ENCODE results near the gene TNFSF8. TPM values are rescaled to one million over a fixed set of nuclear protein-coding genes. Genes with fewer than 3 reads are reported as not detected.
A peak's percentile ranks its signal among the peaks of the same experiment; 100 is the strongest.

The TNFSF8 gene
- total RNA-seq, 2 donors from 2014 or later, result 0.88 to 0.91 TPM

- H3K9me3 ChIP-seq, result no peaks in the 10 kb centered on the region
- H3K36me3 ChIP-seq, result no peaks in the 10 kb centered on the region
- H3K4me3 ChIP-seq, result no peak overlapping the region
- peaks cover 6% of the 10 kb centered on the region for H3K4me1 ChIP-seq
- peak; percentile 46 for DNase-seq
- peak; percentile 74 for TF ChIP-seq CTCF (IDR thresholded peaks at IDR 0.05)
- H3K27ac ChIP-seq, result no peak overlapping the region
- H3K27me3 ChIP-seq, result no peaks in the 10 kb centered on the region
- no peak overlapping the region for H3K9ac ChIP-seq (ENCODE audit: low read depth in 2 of 2, low read length in 2 of 2)
- intact Hi-C loops (cut with DNase I), result loop anchor here (2.0 to 10.0 kb wide), 3 partner anchors 101 to 614 kb away; partner anchors contain the start of gene TEX48
These were observed 19.1 kb downstream of the TNFSF8 start for GRCh38 chr9:114911167-114911821.

- intact Hi-C loops (cut with DNase I), result loop anchor here (2.0 to 10.0 kb wide), 3 partner anchors 102 to 614 kb away; partner anchors contain the start of gene TEX48
These were observed 19.9 kb downstream of the TNFSF8 start for GRCh38 chr9:114910541-114910940.

GRCh38 chr9:114909661-114910060 is 20.7 kb downstream of the TNFSF8 start:
- Histone ChIP-seq H3K27ac (no peak overlapping the region), H3K27me3 (no peaks in the 10 kb centered on the region), H3K4me3 (no peak overlapping the region), H3K9ac (ENCODE audit: low read depth in 2 of 2, low read length in 2 of 2) (no peak overlapping the region), H3K9me3 (no peaks in the 10 kb centered on the region), H3K36me3 (no peaks in the 10 kb centered on the region), H3K4me1 (peaks cover 6% of the 10 kb centered on the region)
- DNase-seq, result no peak
- intact Hi-C loops (cut with DNase I), result loop anchor here (2.0 to 10.0 kb wide), 3 partner anchors 103 to 615 kb away; partner anchors contain the start of gene TEX48
- no peak for TF ChIP-seq CTCF (IDR thresholded peaks at IDR 0.05)

More at GRCh38 chr9:114910541-114910940, 19.9 kb downstream of the TNFSF8 start:
- H3K9ac ChIP-seq (ENCODE audit: low read depth in 2 of 2, low read length in 2 of 2), result no peak overlapping the region
- H3K9me3 ChIP-seq, result no peaks in the 10 kb centered on the region
- H3K4me3 ChIP-seq, result no peak overlapping the region
- no peaks in the 10 kb centered on the region for H3K36me3 ChIP-seq
- TF ChIP-seq CTCF (IDR thresholded peaks at IDR 0.05), result no peak
- DNase-seq, result no peak
- no peaks in the 10 kb centered on the region for H3K27me3 ChIP-seq
- peaks cover 6% of the 10 kb centered on the region for H3K4me1 ChIP-seq
- no peak overlapping the region for H3K27ac ChIP-seq

- Histone ChIP-seq H3K4me1 (peaks cover 6% of the 10 kb centered on the region), H3K27me3 (no peaks in the 10 kb centered on the region), H3K4me3 (no peak overlapping the region), H3K36me3 (no peaks in the 10 kb centered on the region), H3K9ac (ENCODE audit: low read depth in 2 of 2, low read length in 2 of 2) (peak overlapping the region in 1 of 2 donors; percentile 13), H3K9me3 (no peaks in the 10 kb centered on the region), H3K27ac (no peak overlapping the region)
- intact Hi-C loops (cut with DNase I), result no loop called here
- no peak for TF ChIP-seq CTCF (IDR thresholded peaks at IDR 0.05)
- no peak for DNase-seq
These were observed 21.5 kb downstream of the TNFSF8 start for GRCh38 chr9:114908805-114909448.

GRCh38 chr9:114908104-114908622 is 22.2 kb downstream of the TNFSF8 start:
- peak overlapping the region; percentile 20 for H3K27ac ChIP-seq
- peak; percentile 41 for DNase-seq
- intact Hi-C loops (cut with DNase I), result no loop called here

More at GRCh38 chr9:114908104-114908622, 22.2 kb downstream of the TNFSF8 start:
- Histone ChIP-seq H3K9me3 (no peaks in the 10 kb centered on the region), H3K27me3 (no peaks in the 10 kb centered on the region), H3K4me3 (no peak overlapping the region), H3K9ac (ENCODE audit: low read depth in 2 of 2, low read length in 2 of 2) (no peak overlapping the region), H3K4me1 (peaks cover 6% of the 10 kb centered on the region), H3K36me3 (no peaks in the 10 kb centered on the region)
- TF ChIP-seq CTCF (IDR thresholded peaks at IDR 0.05), result no peak

Data from colonic mucosa (tissue), 4 donors.